ENCODE measurements around the gene LY6G6C.

LY6G6C gene

DNA sequence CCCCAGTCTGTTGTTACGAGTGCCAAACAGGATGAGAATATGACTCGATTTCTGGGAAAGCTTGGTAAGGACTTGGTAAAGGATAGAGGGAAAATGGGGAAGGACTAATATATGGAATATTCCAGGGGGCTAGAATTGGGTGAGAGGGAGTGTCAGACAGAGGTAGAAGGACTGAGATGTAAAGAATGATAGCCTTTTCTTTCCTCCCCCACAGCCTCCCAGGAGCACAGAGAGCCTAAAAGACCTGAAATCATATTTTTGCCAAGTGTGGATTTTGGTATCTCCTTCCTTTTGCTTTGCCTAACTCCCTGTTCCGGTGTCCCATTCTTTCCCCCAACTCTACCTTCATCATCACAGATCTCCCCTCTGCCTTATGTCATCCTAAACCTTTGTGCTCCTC lies 21.3 kb upstream of the LY6G6C start:
- DNase-seq (ENCODE audit: extremely low read depth in 1 of 2, low read depth in 1 of 2), result no peak

GRCh38 chr6:31741815-31742214 lies 20.3 kb upstream of the LY6G6C start:
- no peak for DNase-seq (ENCODE audit: extremely low read depth in 1 of 2, low read depth in 1 of 2)

GRCh38 chr6:31740397-31741223 lies 19.1 kb upstream of the LY6G6C start:
- DNase-seq (ENCODE audit: extremely low read depth in 1 of 2, low read depth in 1 of 2), result no peak

GRCh38 chr6:31739639-31740396 lies 18.3 kb upstream of the LY6G6C start, which contains the start of gene MSH5:
Gene MSH5 (plus strand): TSS chr6:31740005. CDS start chr6:31740467, 462 bp downstream.
- peak; percentile 97 for DNase-seq (ENCODE audit: extremely low read depth in 1 of 2, low read depth in 1 of 2)

DNA sequence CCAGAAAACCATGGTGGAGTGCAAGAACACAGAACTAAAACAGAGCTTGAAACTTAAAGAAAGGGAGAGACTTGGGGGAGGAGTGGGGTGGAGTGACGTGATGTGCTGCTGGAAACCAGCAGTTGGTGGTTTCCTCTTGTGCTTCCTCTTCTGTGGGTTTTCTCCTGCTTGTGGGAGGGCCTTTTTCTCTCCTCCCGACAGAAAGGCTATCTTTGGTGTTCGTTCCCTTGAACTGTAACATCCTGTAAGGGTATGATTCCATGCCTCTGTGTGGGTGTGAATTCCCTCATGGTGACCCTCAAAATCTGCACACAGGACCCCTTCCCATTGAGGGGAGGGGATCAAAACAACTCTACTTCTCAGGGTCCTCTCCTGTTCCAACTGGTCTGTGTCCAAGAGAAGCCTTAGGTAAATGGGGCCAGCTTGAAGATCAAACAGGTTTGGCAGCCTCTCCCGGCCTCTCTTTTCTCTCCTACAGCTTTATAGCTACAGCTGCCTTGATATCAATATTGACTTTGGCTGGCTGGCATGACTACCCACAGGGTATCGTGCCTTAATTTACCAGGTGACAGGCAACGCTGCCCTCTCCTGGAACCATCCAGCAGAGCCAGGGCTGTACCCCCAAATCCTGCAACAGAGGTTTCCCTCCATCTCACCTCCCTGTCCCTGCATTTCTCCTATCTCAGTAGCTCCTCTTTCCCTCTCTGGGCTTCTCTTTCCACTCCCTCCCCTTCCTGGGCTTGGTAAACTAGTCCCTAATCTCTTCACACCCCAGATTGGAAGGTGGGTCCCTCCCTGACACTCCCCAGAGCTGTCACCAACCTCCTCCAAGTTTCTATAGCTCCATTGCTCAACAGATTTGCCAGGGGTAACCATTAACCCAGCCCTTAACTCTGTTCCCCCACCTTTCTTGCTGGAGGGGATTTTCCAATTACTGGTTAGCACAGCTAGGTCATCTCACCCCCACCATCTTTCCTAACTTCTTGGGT lies 16.7 kb upstream of the LY6G6C start:
- DNase-seq (ENCODE audit: extremely low read depth in 1 of 2, low read depth in 1 of 2), result peak in 1 of 2 donors; percentile 63

DNA sequence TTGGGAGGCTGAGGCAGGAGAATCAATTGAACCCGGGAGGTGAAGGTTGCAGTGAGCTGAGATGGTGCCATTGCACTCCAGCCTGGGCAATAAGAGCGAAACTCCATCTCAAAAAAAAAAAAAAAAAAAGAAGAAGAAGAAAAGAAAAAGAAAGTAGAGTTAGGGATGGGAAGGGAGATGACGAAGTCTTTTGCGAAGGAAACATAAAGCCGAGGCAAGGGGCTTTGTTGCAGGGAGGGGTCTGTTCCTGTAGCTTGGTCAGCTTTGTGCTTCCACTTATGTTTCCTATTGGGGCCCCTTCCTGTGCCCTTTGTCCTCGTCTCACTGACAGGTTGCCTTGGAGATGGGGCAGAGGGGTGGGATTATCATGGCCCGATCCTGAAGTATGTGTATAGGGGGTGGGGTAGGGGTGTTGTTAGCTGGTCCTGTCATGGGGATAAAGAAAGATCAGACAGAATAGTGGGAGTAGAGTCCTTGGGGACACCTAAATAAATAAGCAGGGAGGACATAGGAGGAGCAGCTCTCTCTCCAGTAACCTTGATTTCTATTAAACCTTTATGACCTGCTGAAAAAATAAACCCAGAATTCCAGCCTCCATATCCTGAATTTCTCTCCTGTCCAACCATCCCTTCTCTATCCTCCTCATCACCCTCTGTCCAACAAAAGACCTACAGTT lies 15.9 kb upstream of the LY6G6C start:
- no peak for DNase-seq (ENCODE audit: extremely low read depth in 1 of 2, low read depth in 1 of 2)

DNA sequence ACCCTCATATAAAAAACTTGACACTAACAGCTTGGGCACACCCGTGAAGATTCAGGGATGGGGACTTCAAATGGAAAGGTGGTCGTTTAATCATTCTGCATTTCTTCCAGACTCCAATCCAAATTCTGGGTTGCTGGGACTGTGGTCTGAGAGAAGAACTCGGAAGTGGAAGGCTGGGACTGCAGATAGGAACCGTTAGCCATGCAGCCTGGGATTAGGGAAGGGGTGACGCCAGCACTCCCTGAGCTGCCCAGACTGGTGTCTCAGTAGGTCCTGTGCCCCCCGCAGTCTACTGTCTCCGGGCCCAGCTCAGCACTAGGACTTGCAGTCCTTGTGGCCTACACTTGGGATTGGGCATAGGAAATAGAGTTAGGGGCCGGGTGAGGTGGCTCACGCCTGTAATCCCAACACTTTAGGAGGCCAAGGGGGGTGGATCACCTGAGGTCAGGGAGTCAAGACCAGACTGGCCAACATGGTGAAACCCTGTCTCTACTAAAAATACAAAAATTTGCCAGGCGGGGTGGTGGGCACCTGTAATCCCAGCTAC lies 15.3 kb upstream of the LY6G6C start:
- DNase-seq (ENCODE audit: extremely low read depth in 1 of 2, low read depth in 1 of 2), result no peak

DNA sequence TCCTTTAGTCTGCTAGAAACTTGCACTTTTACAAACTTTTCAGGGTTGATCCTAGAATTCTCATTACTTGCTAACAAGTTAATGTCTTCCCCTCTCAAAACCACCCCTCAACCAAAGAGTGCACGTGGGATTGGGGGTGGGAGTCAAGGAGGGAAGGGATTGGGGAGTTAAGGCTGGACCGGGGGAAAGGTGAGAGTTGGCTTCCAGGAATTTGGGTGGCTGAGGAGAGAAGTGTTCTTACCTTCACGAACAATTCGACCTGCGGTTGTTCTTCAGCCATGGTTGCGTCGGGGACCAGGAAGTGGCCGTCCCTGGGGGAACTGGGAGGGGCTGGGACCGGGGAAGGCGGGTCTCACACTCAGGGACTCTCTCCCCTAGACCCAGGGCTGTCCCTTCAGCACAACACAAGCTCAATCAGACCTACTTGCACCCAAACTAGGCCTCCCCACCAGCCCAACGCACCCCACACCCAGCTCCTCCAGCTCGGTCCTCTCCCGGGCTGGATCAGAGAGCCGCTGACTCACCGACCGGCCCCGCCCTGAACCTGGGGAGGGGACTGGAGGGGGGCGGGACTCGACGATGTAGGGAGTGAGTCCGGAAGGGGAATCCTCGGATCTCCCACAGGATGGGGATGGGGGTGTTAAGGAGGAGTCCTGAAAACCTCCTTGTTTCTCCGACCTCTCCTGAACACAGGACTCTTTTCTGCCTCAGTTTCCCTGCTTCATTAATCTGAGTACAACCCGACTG lies 14.6 kb upstream of the LY6G6C start, which contains the start of gene CLIC1:
Gene CLIC1 (minus strand): TSS at position 510 of the 747 bp plus-strand sequence. CDS start 230 bp downstream, at position 280.
- DNase-seq (ENCODE audit: extremely low read depth in 1 of 2, low read depth in 1 of 2), result peak; percentile 66 to 75

DNA sequence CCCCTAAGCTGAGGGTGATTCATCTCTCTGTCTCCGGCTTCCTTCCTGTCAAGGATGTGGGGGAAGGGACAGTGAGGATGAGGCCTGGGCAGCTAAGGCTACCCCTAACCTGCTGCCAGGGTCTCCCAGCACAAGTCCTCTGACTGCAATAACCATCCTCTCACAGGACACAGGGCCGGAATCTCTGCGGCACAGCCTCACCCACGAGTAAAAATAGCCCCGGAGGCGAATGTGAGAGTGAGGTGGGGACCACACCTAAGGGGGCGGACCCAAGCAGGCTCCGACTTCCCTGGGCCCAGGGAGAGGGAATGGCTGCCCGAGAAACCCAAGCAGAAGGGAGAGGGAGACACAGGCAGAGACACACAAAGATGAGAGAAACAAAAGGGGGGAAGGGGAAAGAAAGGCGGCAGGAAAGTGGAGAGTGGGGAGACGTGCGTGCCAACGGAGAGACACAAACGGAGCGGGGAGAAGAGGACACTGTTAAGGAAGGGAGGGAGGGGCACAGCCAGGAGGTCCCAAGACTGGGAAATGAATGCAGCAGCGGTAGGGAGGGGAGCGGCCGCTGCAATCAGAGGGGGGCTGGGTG lies 13.4 kb upstream of the LY6G6C start:
- DNase-seq (ENCODE audit: extremely low read depth in 1 of 2, low read depth in 1 of 2), result peak in 1 of 2 donors; percentile 52

- no peak for DNase-seq (ENCODE audit: extremely low read depth in 1 of 2, low read depth in 1 of 2)
Measured at GRCh38 chr6:31734247-31734820, 12.8 kb upstream of the LY6G6C start.

DNA sequence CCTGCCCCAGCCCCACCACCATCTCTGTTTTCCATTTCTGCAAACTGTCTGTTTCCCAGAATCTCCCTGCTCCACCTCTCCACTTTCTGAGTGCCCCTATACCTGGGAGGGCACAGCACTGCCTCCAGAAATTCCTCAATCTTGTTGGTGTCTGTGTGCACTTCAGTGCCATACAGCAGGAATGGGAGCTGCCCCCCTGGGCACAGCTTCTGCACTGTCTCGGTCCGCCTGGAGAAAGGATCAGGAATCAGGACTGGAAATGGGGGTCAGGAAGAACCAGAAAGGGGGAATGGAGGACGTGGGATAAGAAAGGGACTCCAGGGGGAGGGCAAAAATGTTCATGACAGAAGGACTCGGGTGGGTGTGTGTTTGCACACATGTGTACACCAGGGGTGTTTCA lies 12.2 kb upstream of the LY6G6C start:
- no peak for DNase-seq (ENCODE audit: extremely low read depth in 1 of 2, low read depth in 1 of 2)

DNA sequence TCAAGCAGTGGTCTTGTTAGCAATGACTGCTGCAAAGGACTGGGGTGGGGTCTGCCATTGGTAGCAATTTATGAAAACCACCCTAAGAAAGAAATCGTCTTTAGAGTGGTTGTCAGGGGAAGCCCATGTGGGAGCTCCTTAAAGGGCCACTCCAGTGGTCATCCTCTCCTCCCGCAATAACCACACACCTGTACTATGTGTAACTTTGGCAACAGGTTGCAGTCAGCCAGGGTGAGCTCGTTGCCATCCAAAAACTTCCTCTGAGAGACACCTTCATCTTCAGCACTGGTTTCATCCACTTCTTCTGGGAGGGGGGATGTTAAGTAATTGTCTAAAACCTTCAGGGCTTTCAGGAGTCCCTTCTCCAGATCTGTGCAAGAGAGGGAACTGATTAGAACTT lies 10.5 kb upstream of the LY6G6C start:
- DNase-seq (ENCODE audit: extremely low read depth in 1 of 2, low read depth in 1 of 2), result no peak

DNA sequence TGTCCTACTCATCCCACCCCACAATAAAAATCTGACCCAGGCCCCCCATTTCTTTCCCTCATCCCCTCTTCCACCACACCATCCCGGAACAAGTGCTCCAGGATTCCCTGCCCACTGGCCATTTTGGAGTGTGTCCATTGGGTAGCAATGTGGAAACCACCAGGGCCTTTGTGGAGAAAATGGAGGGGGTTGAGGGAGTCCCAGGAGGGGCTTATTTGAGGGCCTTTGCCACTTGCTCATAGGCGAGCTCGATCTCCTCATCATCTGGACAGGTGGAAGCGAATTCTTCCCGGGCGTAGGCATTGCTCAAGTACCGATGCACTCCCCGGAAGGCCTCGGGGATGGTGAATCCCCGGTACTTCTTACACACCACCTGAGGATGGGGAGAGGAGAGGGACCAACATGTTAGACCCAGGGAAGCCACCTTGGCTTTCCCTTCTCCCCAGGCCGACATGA lies 9.1 kb upstream of the LY6G6C start:
- no peak for DNase-seq (ENCODE audit: extremely low read depth in 1 of 2, low read depth in 1 of 2)

DNA sequence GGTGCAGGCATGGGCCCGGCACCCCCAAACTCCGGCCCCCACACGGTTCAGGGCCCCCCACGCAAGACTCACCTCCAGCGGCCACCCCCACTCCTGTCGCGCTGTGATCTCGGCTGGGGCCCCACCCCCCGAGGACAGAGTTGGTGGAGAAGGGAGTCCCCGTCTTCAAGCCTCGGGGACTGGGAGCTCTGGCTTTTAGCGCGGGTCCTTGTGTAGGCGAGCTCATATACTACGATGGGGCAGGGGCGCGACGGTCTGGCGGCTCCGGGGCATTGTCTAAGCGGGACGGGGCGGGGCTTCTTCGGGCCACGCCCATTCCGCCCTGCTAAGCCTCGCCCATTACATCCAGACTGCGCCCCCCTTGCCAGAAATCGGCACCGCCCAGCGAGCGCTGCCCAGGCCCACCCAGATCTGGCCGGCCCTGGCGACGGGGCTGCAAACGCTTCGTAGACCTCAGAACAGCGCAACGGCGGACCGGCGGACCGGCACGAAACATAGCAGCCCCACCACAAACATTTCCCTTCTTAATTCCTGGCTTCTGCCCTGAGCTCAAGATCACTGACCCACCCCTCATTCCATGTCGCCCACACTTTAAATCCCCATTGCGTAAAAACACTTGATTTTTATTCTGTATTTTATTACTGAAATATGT lies 8.6 kb upstream of the LY6G6C start:
- DNase-seq (ENCODE audit: extremely low read depth in 1 of 2, low read depth in 1 of 2), result peak; percentile 62 to 65

DNA sequence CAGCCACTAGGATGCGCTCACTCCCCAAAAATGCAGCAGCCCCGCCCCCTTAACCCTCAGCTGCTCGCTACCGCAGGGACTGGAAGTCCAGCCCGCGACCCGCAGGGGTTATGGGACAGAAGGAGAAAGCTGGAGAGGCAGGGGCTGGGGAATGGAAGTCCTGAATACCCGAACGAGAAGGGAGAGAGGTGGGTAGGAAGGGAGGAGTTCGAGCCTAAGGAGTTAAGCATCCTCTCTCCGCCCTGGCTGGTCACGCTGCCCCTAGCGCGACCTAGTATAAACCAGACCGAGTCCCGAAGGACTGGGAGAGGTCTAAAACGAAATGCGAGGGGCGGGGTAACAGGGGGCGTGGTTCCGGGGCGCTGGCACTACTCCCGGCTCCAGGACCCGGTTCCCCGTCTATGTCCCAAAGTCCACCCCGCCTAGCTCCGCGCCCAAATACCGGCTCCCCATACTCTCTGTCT lies 8.0 kb upstream of the LY6G6C start:
- peak; percentile 53 to 71 for DNase-seq (ENCODE audit: extremely low read depth in 1 of 2, low read depth in 1 of 2)

- no peak for DNase-seq (ENCODE audit: extremely low read depth in 1 of 2, low read depth in 1 of 2)
Measured at GRCh38 chr6:31728767-31729514, 7.4 kb upstream of the LY6G6C start, which contains the start of gene DDAH2. Gene DDAH2 (minus strand): TSS chr6:31729299. CDS start chr6:31729161, 138 bp downstream.

Measured in stimulated activated CD8-positive, alpha-beta memory T cell treated with anti-CD3 and anti-CD28 coated beads, Interleukin-7, amount 100 ng/mL, for 48 hours (primary cell).